HepG2 (cell line): ENCODE data around the gene TTC6. TPM values are rescaled to one million over a fixed set of nuclear protein-coding genes. Genes with fewer than 3 reads are reported as not detected.

Experiments
- DNMT1 ChIP-seq: sonication (generic); formaldehyde crosslinking; IDR thresholded peaks from 2 replicates; pipeline ENCODE4 v1.5.1; 2020; ENCODE audit warnings: mild to moderate bottlenecking, missing genetic modification reagents
- EED ChIP-seq: sonication (generic); formaldehyde crosslinking; IDR thresholded peaks from 2 replicates; pipeline ENCODE4 v1.5.0; 2020; ENCODE audit warnings: mild to moderate bottlenecking, missing genetic modification reagents
- FLYWCH1 ChIP-seq: sonication (generic); formaldehyde crosslinking; IDR thresholded peaks from 2 replicates; pipeline ENCODE4 v1.8.1; 2023; ENCODE audit warnings: mild to moderate bottlenecking, missing genetic modification reagents
- HCFC1 ChIP-seq: fragments of 150-350 bp; IDR thresholded peaks from 2 replicates; pipeline ENCODE4 v1.6.1; 2014; ENCODE audit warnings: low read depth, low read length
- HDAC6 ChIP-seq: fragments of 200-600 bp; sonication (generic); IDR thresholded peaks from 2 replicates; pipeline ENCODE4 v1.7.0; 2017; ENCODE audit warnings: mild to moderate bottlenecking, antibody characterized with exemption, low read length, low read depth
- HMGA1 ChIP-seq: sonication (generic); formaldehyde crosslinking; conservative IDR thresholded peaks from 2 replicates; pipeline ENCODE4 v1.4.0; 2020; ENCODE audit warnings: missing genetic modification reagents
- HOXA3 ChIP-seq: sonication (generic); formaldehyde crosslinking; IDR thresholded peaks from 2 replicates; pipeline ENCODE4 v1.5.0; 2020; ENCODE audit warnings: missing genetic modification reagents
- NFE2 ChIP-seq: sonication (generic); formaldehyde crosslinking; IDR thresholded peaks from 2 replicates; pipeline ENCODE4 v1.4.0; 2020; ENCODE audit warnings: missing genetic modification reagents
- RNF2 ChIP-seq: fragments of 450-650 bp; conservative IDR thresholded peaks from 2 replicates; pipeline ENCODE4 v1.6.1; 2016; ENCODE audit warnings: low read depth
- SMC3 ChIP-seq: IDR thresholded peaks from 2 replicates; pipeline ENCODE4 v1.6.1; 2011; ENCODE audit warnings: low read length, improper control_type of control experiment
- TRIM22 ChIP-seq: fragments of 450-650 bp; IDR thresholded peaks from 2 replicates; pipeline ENCODE4 v1.6.1; 2017
- ZBTB7A ChIP-seq: sonication (generic); formaldehyde crosslinking; IDR thresholded peaks from 2 replicates; pipeline ENCODE4 v1.8.0; 2022; ENCODE audit warnings: mild to moderate bottlenecking, missing genetic modification reagents
- ZFP36L2 ChIP-seq: sonication (generic); formaldehyde crosslinking; IDR thresholded peaks from 2 replicates; pipeline ENCODE4 v1.4.0; 2020; ENCODE audit warnings: missing genetic modification reagents
- ZNF407 ChIP-seq: sonication (generic); formaldehyde crosslinking; IDR thresholded peaks from one replicate; pipeline ENCODE4 v1.5.1; 2020; ENCODE audit warnings: mild to moderate bottlenecking, missing genetic modification reagents; ENCODE audit errors: not compliant biosample characterization
- ZNF430 ChIP-seq: sonication (generic); formaldehyde crosslinking; IDR thresholded peaks from 2 replicates; pipeline ENCODE4 v1.9.0; 2021; ENCODE audit warnings: mild to moderate bottlenecking, missing genetic modification reagents
- ZNF589 ChIP-seq: sonication (generic); formaldehyde crosslinking; conservative IDR thresholded peaks from 2 replicates; pipeline ENCODE4 v1.8.0; 2022; ENCODE audit warnings: mild to moderate bottlenecking, moderate library complexity, missing genetic modification reagents
- ZNF598 ChIP-seq: sonication (generic); formaldehyde crosslinking; IDR thresholded peaks from 2 replicates; pipeline ENCODE4 v1.5.1; 2020; ENCODE audit warnings: mild to moderate bottlenecking, missing genetic modification reagents, borderline replicate concordance
- ZNF724P ChIP-seq: sonication (generic); formaldehyde crosslinking; IDR thresholded peaks from 2 replicates; pipeline ENCODE4 v1.8.0; 2022; ENCODE audit warnings: missing genetic modification reagents, borderline replicate concordance
- ZNF781 ChIP-seq: sonication (generic); formaldehyde crosslinking; IDR thresholded peaks from 2 replicates; pipeline ENCODE4 v1.5.1; 2020; ENCODE audit warnings: borderline replicate concordance, mild to moderate bottlenecking, missing genetic modification reagents; ENCODE audit errors: not compliant biosample characterization
- ZSCAN12 ChIP-seq: sonication (generic); formaldehyde crosslinking; IDR thresholded peaks from 2 replicates; pipeline ENCODE4 v1.9.0; 2021; ENCODE audit warnings: mild to moderate bottlenecking, missing genetic modification reagents
- ZSCAN20 ChIP-seq: sonication (generic); formaldehyde crosslinking; IDR thresholded peaks from 2 replicates; pipeline ENCODE4 v1.4.0; 2020; ENCODE audit warnings: missing genetic modification reagents, mild to moderate bottlenecking, borderline replicate concordance
- polyA plus RNA-seq, 8 experiments: library from polyadenylated mRNA; depleted of rRNA in 3 of 8; stranded (reverse) in 7 of 8; unstranded in 1 of 8; fragments of >200 nt; fragmentation: Illumina TruSeq in 4 of 8; extraction: Trizol in 4 of 8; gene quantifications; 2 replicates each; pipeline versions ENCODE4 v1.2.1 to v1.2.3, GENCODE V29; 2011 to 2016; ENCODE audit warnings: low read depth in 4 of 8, missing spikeins in 1 of 8, mixed read lengths in 1 of 8; ENCODE audit not compliant: insufficient read depth in 1 of 8
- total RNA-seq, 5 experiments: library from RNA; depleted of rRNA; stranded (reverse); fragments of >200 nt; fragmentation: Illumina TruSeq; extraction: Trizol; gene quantifications; 2 replicates each; pipeline ENCODE4 v1.2.3, GENCODE V29; 2016; ENCODE audit warnings: low read depth in 1 of 5

The TTC6 gene
- total and polyA plus RNA-seq, 2 of the 13 experiments (the other 11 are each of a cell fraction or from before 2014, with no cell fraction given), result 9.3 to 27.4 TPM

DNA sequence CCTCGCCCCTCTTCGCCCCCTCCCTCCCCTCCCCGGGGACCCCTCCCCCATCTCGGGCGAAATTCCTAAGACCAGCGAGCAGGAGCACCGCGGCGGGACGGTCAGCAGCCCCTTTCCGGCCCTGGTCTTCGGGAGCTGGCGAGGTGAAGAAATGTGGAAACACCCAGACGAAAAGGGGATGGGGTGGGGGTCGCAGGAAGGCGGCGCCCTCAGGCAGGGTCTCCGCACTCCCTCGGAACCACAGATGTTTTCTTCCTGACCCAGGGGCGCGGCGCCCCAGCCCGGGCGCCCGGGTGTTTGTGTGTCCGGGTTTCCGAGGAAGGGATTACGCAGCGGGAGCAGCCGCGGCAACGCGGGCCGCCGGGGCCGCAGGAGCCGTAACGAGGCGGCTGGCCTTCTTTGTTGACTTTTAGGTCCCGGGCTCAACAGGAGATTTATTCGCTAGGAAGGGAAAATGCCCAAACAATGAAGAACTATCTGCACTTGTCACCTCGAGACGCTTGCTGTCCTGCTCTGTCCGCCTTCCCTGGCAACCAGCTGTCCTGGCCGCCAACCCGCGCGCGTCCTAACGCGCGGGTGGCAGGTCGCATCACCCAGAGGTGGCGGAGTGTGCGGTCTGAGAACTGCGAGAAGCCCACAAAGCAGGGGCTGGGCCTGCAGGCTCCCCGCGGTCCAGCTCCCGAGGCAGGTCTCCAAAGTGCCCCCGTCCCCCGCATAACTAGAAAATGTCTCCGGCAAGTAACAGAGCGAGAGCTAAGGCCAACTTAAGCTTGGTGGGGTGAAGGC is 7.4 kb upstream of the TTC6 start (continued):
- TF ChIP-seq ZNF598, result peak; percentile 99; the same call in 1 of the 2 replicates
- TF ChIP-seq SMC3, result no peak
- TF ChIP-seq ZNF589 (CRISPR knock-in tag), result no peak
- no peak for TF ChIP-seq RNF2
- TF ChIP-seq HCFC1, result no peak
- peak; percentile 86 for TF ChIP-seq ZNF407 (CRISPR knock-in tag)
- TF ChIP-seq ZNF430 (CRISPR knock-in tag), result peak; percentile 97; the same call in 1 of the 2 replicates
- TF ChIP-seq DNMT1, result no peak
- TF ChIP-seq NFE2, result no peak
- TF ChIP-seq HDAC6, result no peak; the same call in 1 of the 2 replicates
- TF ChIP-seq ZSCAN20 (CRISPR knock-in tag), result peak; percentile 92
- TF ChIP-seq ZBTB7A (CRISPR knock-in tag), result peak; percentile 100
- no peak for TF ChIP-seq HMGA1 (CRISPR knock-in tag)
- TF ChIP-seq TRIM22, result no peak
- no peak; the same call in 1 of the 2 replicates for TF ChIP-seq ZFP36L2 (CRISPR knock-in tag)
- peak; percentile 74 for TF ChIP-seq HOXA3 (CRISPR knock-in tag)
- TF ChIP-seq FLYWCH1 (CRISPR knock-in tag), result no peak; the same call in 1 of the 2 replicates
- peak; percentile 63 for TF ChIP-seq ZSCAN12 (CRISPR knock-in tag)
- TF ChIP-seq ZNF781, result peak; percentile 88
- TF ChIP-seq ZNF724P (CRISPR knock-in tag), result 0 out of 2 replicates have a peak, but pooled peaks have one; percentile 18
- peak; percentile 74; the same call in 1 of the 2 replicates for TF ChIP-seq EED (CRISPR knock-in tag)
